ENCODE data around the gene RSRC1. TPM values are rescaled to one million over a fixed set of nuclear protein-coding genes. Genes with fewer than 3 reads are reported as not detected.

Gene RSRC1
- total RNA-seq, 1 donor from 2014 or later = 28.5 TPM

DNA sequence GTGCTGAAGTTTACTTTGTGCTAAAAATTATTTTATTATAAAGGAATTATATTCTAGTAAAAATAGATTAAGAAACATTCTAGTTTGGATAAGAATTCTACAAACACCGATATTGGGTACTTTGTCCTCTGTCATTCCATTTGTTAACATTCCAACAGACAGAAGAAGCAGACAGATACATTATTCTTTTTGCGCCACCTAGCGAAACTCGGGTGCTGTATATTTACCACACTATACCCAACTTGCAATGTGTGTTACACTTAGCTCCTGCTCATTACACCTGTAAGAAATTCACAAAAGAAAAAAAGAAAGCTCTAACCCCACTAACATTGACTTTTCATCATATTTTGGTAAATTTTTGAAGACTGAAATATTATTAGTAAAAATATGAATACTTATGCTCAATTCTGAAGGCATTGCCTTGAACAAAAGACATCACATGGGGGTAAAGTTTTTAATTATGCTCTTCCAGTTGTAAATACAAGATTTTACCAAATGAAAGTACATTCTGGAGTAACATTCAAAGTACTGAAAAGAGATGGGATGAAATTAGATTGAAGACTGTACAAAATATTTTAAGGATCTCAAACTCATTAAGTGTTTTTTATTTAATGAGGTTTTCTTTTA lies 324.6 kb downstream of the RSRC1 start:
- no peak overlapping the region for H3K9ac ChIP-seq (ENCODE audit: low read length)
- no peaks in the 10 kb centered on the region for H4K20me1 ChIP-seq (ENCODE audit: insufficient read depth, low read length)
- no peak overlapping the region for H3K27ac ChIP-seq (ENCODE audit: low read depth, low read length)
- Mint-ChIP-seq H3K27ac (ENCODE audit: unreplicated experiment) (no peak overlapping the region), H3K4me3 (ENCODE audit: unreplicated experiment) (no peak overlapping the region), H3K9me3 (ENCODE audit: unreplicated experiment) (no peaks in the 10 kb centered on the region), H3K27me3 (ENCODE audit: low read depth, unreplicated experiment) (no peaks in the 10 kb centered on the region), H3K4me1 (ENCODE audit: low read depth, unreplicated experiment) (peaks cover 3% of the 10 kb centered on the region), H3K36me3 (ENCODE audit: low read depth, unreplicated experiment) (no peaks in the 10 kb centered on the region)
- TF ChIP-seq CTCF (IDR thresholded peaks at IDR 0.05; ENCODE audit: insufficient read depth, low read depth, low read length) = peak; percentile 82
- no peak for TF ChIP-seq EZH2 (IDR thresholded peaks at IDR 0.05; ENCODE audit: insufficient read depth, low read length)
- H3K27me3 ChIP-seq (ENCODE audit: insufficient read depth, low read length) = no peaks in the 10 kb centered on the region
- no peak overlapping the region for H3K4me3 ChIP-seq (ENCODE audit: insufficient read depth, low read depth, low read length)
- H3K79me2 ChIP-seq (ENCODE audit: insufficient read depth, low read length) = no peaks in the 10 kb centered on the region
- H2AFZ ChIP-seq (ENCODE audit: low read depth, low read length) = no peak overlapping the region
- H3K4me1 ChIP-seq (ENCODE audit: insufficient read depth, low read length) = no peaks in the 10 kb centered on the region
- no peaks in the 10 kb centered on the region for H3K36me3 ChIP-seq (ENCODE audit: insufficient read depth, low read length)
- no peak overlapping the region for H3K4me2 ChIP-seq (ENCODE audit: low read length)
- H3K9me3 ChIP-seq (ENCODE audit: insufficient read depth, low read depth, low read length) = no peaks in the 10 kb centered on the region
- FAIRE-seq (peak; percentile 41), DNase-seq (ENCODE audit: low read depth) (peak; percentile 32)

DNA sequence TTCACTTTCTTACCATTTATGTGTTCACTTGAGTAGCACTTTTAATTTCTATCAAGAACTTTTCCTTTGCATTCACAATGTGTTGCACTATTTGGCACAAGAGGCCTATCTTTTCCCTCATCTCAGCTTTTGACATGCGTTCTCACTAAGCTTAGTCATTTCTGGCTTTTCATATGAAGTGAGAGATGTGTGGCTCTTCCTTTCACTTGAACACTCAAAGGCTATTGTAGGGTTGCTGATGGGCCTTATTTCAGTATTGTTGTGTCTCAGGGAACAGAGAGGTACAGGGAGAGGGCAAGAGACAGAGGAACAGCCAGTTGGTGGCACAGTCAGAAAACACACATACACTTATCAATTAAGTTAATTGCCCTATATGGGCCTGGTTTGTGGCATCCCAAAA lies 333.7 kb downstream of the RSRC1 start:
- no peak overlapping the region for H2AFZ ChIP-seq (ENCODE audit: low read depth, low read length)
- no peaks in the 10 kb centered on the region for H3K79me2 ChIP-seq (ENCODE audit: insufficient read depth, low read length)
- H3K9me3 ChIP-seq (ENCODE audit: insufficient read depth, low read depth, low read length) = no peaks in the 10 kb centered on the region
- H3K9ac ChIP-seq (ENCODE audit: low read length) = no peak overlapping the region
- no peak overlapping the region for H3K4me2 ChIP-seq (ENCODE audit: low read length)
- no peak overlapping the region for H3K27ac ChIP-seq (ENCODE audit: low read depth, low read length)
- DNase-seq (ENCODE audit: low read depth) = no peak
- TF ChIP-seq EZH2 (IDR thresholded peaks at IDR 0.05; ENCODE audit: insufficient read depth, low read length) = no peak
- TF ChIP-seq CTCF (IDR thresholded peaks at IDR 0.05; ENCODE audit: insufficient read depth, low read depth, low read length) = no peak
- Mint-ChIP-seq H3K4me3 (ENCODE audit: unreplicated experiment) (no peak overlapping the region), H3K9me3 (ENCODE audit: unreplicated experiment) (no peaks in the 10 kb centered on the region), H3K27ac (ENCODE audit: unreplicated experiment) (no peak overlapping the region), H3K36me3 (ENCODE audit: low read depth, unreplicated experiment) (peaks cover 2% of the 10 kb centered on the region), H3K27me3 (ENCODE audit: low read depth, unreplicated experiment) (no peaks in the 10 kb centered on the region), H3K4me1 (ENCODE audit: low read depth, unreplicated experiment) (no peaks in the 10 kb centered on the region)
- no peaks in the 10 kb centered on the region for H4K20me1 ChIP-seq (ENCODE audit: insufficient read depth, low read length)
- H3K4me3 ChIP-seq (ENCODE audit: insufficient read depth, low read depth, low read length) = no peak overlapping the region
- no peak for FAIRE-seq
- H3K27me3 ChIP-seq (ENCODE audit: insufficient read depth, low read length) = no peaks in the 10 kb centered on the region
- no peaks in the 10 kb centered on the region for H3K36me3 ChIP-seq (ENCODE audit: insufficient read depth, low read length)
- no peaks in the 10 kb centered on the region for H3K4me1 ChIP-seq (ENCODE audit: insufficient read depth, low read length)

DNA sequence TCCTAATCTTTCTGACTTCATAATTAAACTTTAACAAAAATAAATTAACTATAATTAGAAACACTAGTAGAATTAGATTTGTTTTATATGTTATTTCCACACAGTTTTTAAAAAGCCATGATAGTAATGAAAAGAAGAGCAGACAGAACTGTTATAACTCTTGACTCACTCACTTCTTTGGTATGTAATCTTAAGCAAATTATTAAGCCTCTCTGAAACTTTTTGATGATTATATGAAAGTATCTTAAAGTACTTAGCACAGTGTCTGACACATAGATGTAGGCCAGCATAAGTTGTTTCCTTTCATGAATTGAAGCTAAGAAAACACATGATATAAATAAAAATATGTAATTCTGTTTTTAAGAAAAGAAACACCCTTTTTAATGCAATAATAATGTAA lies 337.5 kb downstream of the RSRC1 start:
- no peak for DNase-seq (ENCODE audit: low read depth)
- no peaks in the 10 kb centered on the region for H3K9me3 ChIP-seq (ENCODE audit: insufficient read depth, low read depth, low read length)
- H2AFZ ChIP-seq (ENCODE audit: low read depth, low read length) = no peak overlapping the region
- H3K9ac ChIP-seq (ENCODE audit: low read length) = no peak overlapping the region
- Mint-ChIP-seq H3K4me1 (ENCODE audit: low read depth, unreplicated experiment) (no peaks in the 10 kb centered on the region), H3K9me3 (ENCODE audit: unreplicated experiment) (no peaks in the 10 kb centered on the region), H3K36me3 (ENCODE audit: low read depth, unreplicated experiment) (peaks cover 2% of the 10 kb centered on the region), H3K27ac (ENCODE audit: unreplicated experiment) (no peak overlapping the region), H3K4me3 (ENCODE audit: unreplicated experiment) (no peak overlapping the region), H3K27me3 (ENCODE audit: low read depth, unreplicated experiment) (no peaks in the 10 kb centered on the region)
- no peak overlapping the region for H3K27ac ChIP-seq (ENCODE audit: low read depth, low read length)
- no peaks in the 10 kb centered on the region for H3K27me3 ChIP-seq (ENCODE audit: insufficient read depth, low read length)
- H3K4me2 ChIP-seq (ENCODE audit: low read length) = no peak overlapping the region
- no peaks in the 10 kb centered on the region for H3K4me1 ChIP-seq (ENCODE audit: insufficient read depth, low read length)
- FAIRE-seq = no peak
- no peaks in the 10 kb centered on the region for H4K20me1 ChIP-seq (ENCODE audit: insufficient read depth, low read length)
- no peak overlapping the region for H3K4me3 ChIP-seq (ENCODE audit: insufficient read depth, low read depth, low read length)
- no peaks in the 10 kb centered on the region for H3K79me2 ChIP-seq (ENCODE audit: insufficient read depth, low read length)
- H3K36me3 ChIP-seq (ENCODE audit: insufficient read depth, low read length) = no peaks in the 10 kb centered on the region
- TF ChIP-seq CTCF (IDR thresholded peaks at IDR 0.05; ENCODE audit: insufficient read depth, low read depth, low read length) = no peak

Data from astrocyte (in vitro differentiated cells and primary cell).